GM23248 (cell line): ENCODE measurements around the gene PAPOLG.

ENCODE experiments used
- EZH2 ChIP-seq: fragments of 200-600 bp; sonication (generic); IDR thresholded peaks from 2 replicates; pipeline ENCODE4 v1.6.1; 2018; ENCODE audit warnings: antibody characterized with exemption, mild to moderate bottlenecking; ENCODE audit not compliant: insufficient read depth, poor library complexity, severe bottlenecking
- EZH2phosphoT487 ChIP-seq: fragments of 200-600 bp; sonication (generic); IDR thresholded peaks from 2 replicates; pipeline ENCODE4 v1.6.1; 2018; ENCODE audit warnings: antibody characterized with exemption, moderate library complexity, mild to moderate bottlenecking, low read depth; ENCODE audit not compliant: insufficient read depth

DNA sequence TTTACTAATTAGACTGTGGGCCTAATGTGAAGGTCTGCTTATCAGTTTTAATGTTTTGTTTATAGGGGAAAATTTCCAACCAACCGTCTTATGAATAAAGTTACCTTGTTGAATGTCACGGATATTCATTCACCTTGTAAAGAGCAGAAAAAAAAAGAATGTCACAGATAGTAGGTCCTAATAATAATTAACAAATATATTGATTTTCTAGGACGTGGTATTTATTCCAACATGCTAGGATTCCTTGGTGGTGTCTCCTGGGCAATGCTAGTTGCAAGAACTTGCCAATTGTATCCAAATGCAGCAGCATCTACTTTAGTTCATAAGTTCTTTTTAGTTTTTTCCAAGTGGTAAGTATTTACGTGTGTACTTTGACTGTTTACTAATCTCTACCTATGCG, 23.4 kb downstream of the PAPOLG start:
- TF ChIP-seq EZH2 (no peak), EZH2phosphoT487 (no peak)
